GM13976 (cell line): ENCODE results near the gene ZNF280D.
A peak's percentile ranks its signal among the peaks of the same experiment; 100 is the strongest.
"Not testable (repeated sequence)": the region's sequence is repeated elsewhere in the genome, so short reads cannot be mapped to it uniquely, and the experiment has no call there.

ENCODE experiments used
- DNase-seq: peaks from one replicate; pipeline ENCODE4 v3.0.0; 2012; ENCODE audit warnings: low spot score
- in situ Hi-C: fragments of 300-500 bp; cut with MboI; formaldehyde crosslinking; loops from one replicate; pipeline ENCODE4 v1.12.0; 2022; ENCODE audit warnings: low sequenced_read_pairs, mixed read lengths, inconsistent platforms; ENCODE audit not compliant: unreplicated experiment
- TF ChIP-seq, protein P1 (sequence below): IDR thresholded peaks from 2 replicates; pipeline ENCODE4 v1.5.1; 2012; ENCODE audit warnings: borderline replicate concordance, mild to moderate bottlenecking; ENCODE audit not compliant: insufficient read depth; ENCODE audit errors: extremely low read depth, missing control alignments, control extremely low read depth

ZNF280D gene, protein sequence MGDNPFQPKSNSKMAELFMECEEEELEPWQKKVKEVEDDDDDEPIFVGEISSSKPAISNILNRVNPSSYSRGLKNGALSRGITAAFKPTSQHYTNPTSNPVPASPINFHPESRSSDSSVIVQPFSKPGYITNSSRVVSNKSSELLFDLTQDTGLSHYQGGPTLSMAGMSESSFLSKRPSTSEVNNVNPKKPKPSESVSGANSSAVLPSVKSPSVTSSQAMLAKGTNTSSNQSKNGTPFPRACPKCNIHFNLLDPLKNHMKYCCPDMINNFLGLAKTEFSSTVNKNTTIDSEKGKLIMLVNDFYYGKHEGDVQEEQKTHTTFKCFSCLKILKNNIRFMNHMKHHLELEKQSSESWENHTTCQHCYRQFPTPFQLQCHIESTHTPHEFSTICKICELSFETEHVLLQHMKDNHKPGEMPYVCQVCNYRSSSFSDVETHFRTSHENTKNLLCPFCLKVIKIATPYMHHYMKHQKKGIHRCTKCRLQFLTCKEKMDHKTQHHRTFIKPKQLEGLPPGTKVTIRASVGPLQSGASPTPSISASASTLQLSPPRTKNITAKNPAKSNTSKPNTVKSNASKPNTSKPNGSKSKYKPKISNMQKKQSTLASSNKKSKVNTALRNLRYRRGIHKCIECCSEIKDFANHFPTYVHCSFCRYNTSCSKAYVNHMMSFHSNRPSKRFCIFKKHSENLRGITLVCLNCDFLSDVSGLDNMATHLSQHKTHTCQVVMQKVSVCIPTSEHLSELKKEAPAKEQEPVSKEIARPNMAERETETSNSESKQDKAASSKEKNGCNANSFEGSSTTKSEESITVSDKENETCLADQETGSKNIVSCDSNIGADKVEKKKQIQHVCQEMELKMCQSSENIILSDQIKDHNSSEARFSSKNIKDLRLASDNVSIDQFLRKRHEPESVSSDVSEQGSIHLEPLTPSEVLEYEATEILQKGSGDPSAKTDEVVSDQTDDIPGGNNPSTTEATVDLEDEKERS

DNA sequence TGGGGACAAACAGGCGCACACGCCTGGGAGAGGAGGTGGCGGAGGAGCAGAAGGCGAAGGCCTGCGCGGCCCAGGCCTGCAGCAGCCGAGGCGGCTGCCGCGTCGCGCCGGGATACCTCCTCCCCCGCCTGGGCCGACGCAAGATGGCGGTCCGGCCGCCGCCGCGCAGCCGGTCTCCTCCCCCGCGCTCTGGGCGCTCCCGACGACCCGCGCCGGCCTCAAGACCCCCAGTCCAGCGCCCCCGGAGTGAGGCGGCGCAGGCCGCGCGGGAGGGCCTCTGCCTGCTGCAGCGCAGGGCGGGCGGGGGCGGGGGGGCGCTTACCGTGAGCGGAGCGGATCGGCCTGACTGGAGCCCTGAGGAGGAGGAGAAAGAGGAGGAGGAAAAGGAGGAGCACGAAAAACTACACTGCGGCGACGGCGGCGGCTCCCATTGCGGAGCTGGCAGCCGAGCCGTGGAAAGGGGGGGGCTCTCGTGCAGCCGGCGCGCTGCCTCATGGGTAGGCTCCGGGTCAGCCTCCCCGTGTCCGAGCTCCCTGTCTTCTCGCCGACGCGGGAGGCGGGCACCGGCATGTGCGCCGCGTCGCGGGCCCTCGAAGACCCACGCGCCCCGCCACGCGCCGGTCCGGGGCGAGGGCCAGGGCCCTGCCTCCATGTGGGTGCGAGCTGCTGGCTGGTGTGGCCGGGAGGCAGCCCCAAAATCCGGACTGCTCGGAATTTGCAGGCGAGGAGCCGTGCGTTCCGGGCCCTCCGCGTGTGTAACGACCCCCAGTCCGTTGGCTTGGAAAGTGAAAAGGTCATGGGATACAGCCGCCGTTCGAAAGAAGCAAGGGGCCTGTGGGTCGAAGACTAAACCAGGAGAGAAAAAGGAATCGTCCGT, at the start of gene ZNF280D:
Gene ZNF280D, minus strand, starts transcription at position 374 of the 877 bp plus-strand sequence. CDS start 26,400 bp downstream, outside the sequence.
- DNase-seq: peak; percentile 88
- TF ChIP-seq, protein P1, sequence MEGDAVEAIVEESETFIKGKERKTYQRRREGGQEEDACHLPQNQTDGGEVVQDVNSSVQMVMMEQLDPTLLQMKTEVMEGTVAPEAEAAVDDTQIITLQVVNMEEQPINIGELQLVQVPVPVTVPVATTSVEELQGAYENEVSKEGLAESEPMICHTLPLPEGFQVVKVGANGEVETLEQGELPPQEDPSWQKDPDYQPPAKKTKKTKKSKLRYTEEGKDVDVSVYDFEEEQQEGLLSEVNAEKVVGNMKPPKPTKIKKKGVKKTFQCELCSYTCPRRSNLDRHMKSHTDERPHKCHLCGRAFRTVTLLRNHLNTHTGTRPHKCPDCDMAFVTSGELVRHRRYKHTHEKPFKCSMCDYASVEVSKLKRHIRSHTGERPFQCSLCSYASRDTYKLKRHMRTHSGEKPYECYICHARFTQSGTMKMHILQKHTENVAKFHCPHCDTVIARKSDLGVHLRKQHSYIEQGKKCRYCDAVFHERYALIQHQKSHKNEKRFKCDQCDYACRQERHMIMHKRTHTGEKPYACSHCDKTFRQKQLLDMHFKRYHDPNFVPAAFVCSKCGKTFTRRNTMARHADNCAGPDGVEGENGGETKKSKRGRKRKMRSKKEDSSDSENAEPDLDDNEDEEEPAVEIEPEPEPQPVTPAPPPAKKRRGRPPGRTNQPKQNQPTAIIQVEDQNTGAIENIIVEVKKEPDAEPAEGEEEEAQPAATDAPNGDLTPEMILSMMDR: no peak
- in situ Hi-C loops: no loop called here

DNA sequence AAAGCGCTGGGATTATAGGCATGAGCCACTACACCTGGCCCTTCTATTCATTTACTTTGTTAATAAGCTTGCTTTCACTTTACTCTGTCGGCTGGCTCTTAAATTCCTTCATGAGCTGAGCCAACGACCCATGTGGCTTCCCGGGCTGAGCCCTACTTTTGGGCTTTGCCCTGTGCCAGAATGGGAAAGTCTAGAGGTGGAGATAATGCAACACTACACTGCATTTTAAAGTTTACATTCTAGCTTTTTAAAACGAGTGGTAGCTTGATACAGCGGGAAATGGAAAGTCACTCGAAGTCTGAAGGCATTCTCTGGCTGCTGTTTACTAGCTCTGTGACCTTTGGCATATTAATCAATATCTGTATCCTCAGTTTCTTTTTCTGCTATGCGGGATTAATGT, 49.0 kb upstream of the ZNF280D start:
- DNase-seq: no peak
- TF ChIP-seq, protein P1: no peak
- in situ Hi-C loops: no loop called here

DNA sequence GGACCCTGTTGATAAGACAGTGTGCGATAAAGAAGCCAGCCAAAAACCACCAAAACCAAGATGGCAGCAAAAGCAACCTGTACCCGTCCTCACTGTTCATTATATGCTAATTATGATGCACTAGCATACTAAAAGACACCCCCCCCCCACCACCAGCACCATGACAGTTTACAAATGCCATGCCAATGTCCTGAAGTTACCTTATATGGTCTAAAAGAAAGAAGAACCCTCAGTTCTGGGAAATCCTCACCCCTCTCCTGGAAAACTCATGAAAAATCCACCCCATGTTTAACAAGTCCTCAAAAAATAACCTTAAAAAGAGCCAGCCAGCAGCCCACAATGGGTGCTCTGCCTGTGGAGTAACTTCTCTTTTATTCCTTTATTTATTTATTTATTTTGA, 48.4 kb upstream of the ZNF280D start:
- DNase-seq: no peak
- in situ Hi-C loops: no loop called here
- TF ChIP-seq, protein P1: no peak

DNA sequence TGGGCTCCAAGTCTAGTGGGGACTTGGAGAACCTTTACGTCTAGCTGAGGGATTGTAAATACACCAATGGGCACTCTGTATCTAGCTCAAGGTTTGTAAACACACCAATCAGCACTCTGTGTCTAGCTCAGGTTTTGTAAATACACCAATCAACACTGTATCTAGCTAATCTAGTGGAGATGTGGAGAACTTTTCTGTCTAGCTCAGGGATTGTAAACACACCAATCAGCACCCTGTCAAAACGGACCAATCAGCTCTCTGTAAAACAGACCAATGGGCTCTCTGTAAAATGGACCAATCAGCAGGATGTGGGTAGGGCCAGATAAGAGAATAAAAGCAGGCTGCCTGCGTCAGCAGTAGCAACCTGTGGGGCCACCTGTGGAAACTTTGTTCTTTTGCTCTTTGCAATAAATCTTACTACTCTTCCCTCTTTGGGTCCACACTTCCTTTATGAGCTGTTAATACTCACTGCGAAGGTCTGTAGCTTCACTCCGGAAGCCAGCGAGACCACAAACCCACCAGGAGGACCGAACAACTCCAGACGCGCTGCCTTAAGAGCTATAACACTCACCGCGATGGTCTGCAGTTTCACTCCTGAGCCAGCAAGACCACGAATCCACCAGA, 46.9 kb upstream of the ZNF280D start:
- in situ Hi-C loops, DNase-seq: not testable (repeated sequence)

DNA sequence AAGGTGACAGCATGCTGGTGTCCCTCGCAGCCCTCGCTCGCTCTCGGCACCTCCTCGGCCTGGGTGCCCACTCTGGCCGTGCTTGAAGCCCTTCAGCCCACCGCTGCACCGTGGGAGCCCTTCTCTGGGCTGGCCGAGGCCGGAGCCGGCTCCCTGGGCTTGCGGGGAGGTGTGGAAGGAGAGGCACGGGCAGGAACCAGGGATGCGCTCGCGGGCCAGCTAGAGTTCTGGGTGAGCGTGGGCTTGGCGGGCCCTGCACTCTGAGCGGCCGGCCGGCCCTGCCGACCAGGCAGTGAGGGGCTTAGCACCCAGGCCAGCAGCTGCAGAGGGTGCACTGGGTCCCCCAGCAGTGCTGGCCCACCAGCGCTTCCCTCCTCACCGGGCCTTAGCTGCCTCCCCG, 46.1 kb upstream of the ZNF280D start:
- DNase-seq, in situ Hi-C loops: not testable (repeated sequence)

DNA sequence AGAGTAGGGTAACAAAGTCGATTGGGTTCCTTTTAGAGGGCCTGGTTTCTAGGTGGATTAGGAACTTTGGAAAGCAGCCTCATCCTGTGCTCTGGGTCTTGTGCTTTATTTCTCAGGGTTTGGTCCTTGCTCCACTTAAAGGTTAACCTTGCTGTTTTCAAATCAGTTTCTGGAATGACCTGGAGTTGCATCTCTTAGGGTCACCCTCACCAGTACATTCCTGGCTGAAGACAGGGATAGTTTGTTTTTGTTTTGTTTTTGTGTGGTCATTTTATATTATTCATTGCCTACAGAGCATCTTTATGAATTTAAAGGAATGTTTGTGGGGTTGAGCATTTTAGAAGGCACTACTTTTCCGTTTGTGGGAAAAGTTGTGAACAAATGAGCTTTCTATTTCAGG, 45.5 kb upstream of the ZNF280D start:
- DNase-seq: no peak
- TF ChIP-seq, protein P1: no peak
- in situ Hi-C loops: no loop called here

DNA sequence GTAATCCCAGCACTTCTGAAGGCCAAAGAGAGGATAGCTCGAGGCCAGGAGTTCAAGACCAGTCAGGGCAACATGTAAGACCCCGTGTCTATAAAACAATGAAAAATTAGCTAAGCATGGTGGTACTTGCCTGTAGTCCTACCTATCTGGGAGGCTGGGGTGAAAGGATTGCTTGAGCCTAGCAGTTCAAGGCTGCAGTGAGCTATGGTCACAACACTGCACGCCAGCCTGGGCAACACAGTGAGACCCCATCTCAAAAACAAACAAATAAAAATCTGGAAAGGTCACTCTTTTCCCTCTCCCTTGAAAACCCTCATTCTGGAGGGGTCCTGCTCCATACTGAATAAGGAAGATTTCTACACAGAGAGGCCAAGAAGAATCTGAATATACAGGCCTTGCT, 43.5 kb upstream of the ZNF280D start:
- no peak for DNase-seq
- in situ Hi-C loops: no loop called here
- TF ChIP-seq, protein P1: no peak
